HepG2 (cell line): Measurements from ENCODE around the gene HSP90AB1. TPM values are rescaled to one million over a fixed set of nuclear protein-coding genes. Genes with fewer than 3 reads are reported as not detected.
A peak's percentile ranks its signal among the peaks of the same experiment; 100 is the strongest.

Source experiments
- ATAC-seq: fragments of 200-7000 bp; cut with Tn5 transposase; 3 replicates; pipeline ENCODE4 v1.9.1; 2020; ENCODE audit warnings: mild to moderate bottlenecking, moderate library complexity
- BruUV-seq: library from RNA; stranded (reverse); fragments of 400-500 nt; replicated peaks from 2 replicates; lab custom pipeline; 2021; lab: Mats Ljungman, UMichigan
- CTCF ChIA-PET: fragments of 300-600 bp; formaldehyde crosslinking; extraction: SDS; loops from one replicate; lab custom pipeline; 2021; ENCODE audit warnings: low total read pairs, inconsistent platforms, low intra/inter-chr PET ratio; lab: Yijun Ruan, JAX
- POLR2A ChIA-PET: fragments of 350-600 bp; sonication (Branson Sonifier 250); formaldehyde crosslinking; loops from one replicate; lab custom pipeline; 2020; ENCODE audit warnings: antibody characterized with exemption, inconsistent platforms; lab: Yijun Ruan, JAX
- DNase-seq: peaks from one replicate; pipeline ENCODE4 v3.0.0-alpha.2; 2015; ENCODE audit warnings: low spot score
- FAIRE-seq: peaks from 3 replicates; lab custom pipeline; 2011; peaks lifted over from hg19 to GRCh38; lab: Jason Lieb, UNC
- H2AFZ ChIP-seq: one replicate; pipeline ENCODE4 v1.6.1; 2011; ENCODE audit warnings: low read length, inconsistent platforms
- H3K27ac ChIP-seq: fragments of 300-600 bp; 3 replicates; pipeline ENCODE4 v1.8.0; 2011; ENCODE audit warnings: mixed run types, mild to moderate bottlenecking, mixed read lengths, low read length, inconsistent platforms; ENCODE audit not compliant: insufficient read depth; ENCODE audit errors: extremely low read length
- H3K27me3 ChIP-seq, 2 experiments: fragments of 200-600 bp in 1 of 2; 2 replicates in 1 of 2; 3 replicates in 1 of 2; pipeline versions ENCODE4 v1.6.0 to v1.8.0; 2011; ENCODE audit warnings: low read length in 2 of 2, mild to moderate bottlenecking in 2 of 2, moderate library complexity in 2 of 2, inconsistent platforms in 1 of 2; ENCODE audit not compliant: insufficient read depth in 2 of 2, control insufficient read depth in 1 of 2
- H3K36me3 ChIP-seq, 2 experiments: fragments of 200-600 bp in 1 of 2; replicated peaks in 1 of 2; 2 replicates in 1 of 2; 3 replicates in 1 of 2; pipeline versions ENCODE4 v1.5.1 to v1.8.0; 2011; ENCODE audit warnings: low read length in 2 of 2, inconsistent platforms in 1 of 2; ENCODE audit not compliant: insufficient read depth in 2 of 2, control insufficient read depth in 1 of 2
- H3K4me1 ChIP-seq: 2 replicates; pipeline ENCODE4 v1.5.1; 2012; ENCODE audit warnings: low read length, inconsistent platforms; ENCODE audit not compliant: insufficient read depth
- H3K4me2 ChIP-seq: 2 replicates; pipeline ENCODE4 v1.6.0; 2011; ENCODE audit warnings: low read depth, low read length, inconsistent platforms
- H3K4me3 ChIP-seq, 3 experiments: fragments of 200-600 bp in 1 of 3; sonication (generic), shearing (Covaris generic) in 1 of 3; replicated peaks in 1 of 3; 2 replicates each; pipeline ENCODE4 v1.5.1; 2011 to 2016; ENCODE audit warnings: low read length in 3 of 3, inconsistent platforms in 2 of 3, low read depth in 2 of 3, mild to moderate bottlenecking in 2 of 3, control low read depth in 1 of 3, mixed read lengths in 1 of 3; ENCODE audit not compliant: insufficient read depth in 1 of 3
- H3K79me2 ChIP-seq: one replicate; pipeline ENCODE4 v1.6.1; 2011; ENCODE audit warnings: low read length, inconsistent platforms; ENCODE audit not compliant: insufficient read depth
- H3K9ac ChIP-seq: 2 replicates; pipeline ENCODE4 v1.6.0; 2011; ENCODE audit warnings: mild to moderate bottlenecking, low read depth, low read length, inconsistent platforms; ENCODE audit not compliant: insufficient read depth
- H3K9me3 ChIP-seq: 2 replicates; pipeline ENCODE4 v1.5.1; 2012; ENCODE audit warnings: mild to moderate bottlenecking, low read length
- H4K20me1 ChIP-seq: 2 replicates; pipeline ENCODE4 v1.6.0; 2011; ENCODE audit warnings: inconsistent platforms, mild to moderate bottlenecking, low read length, moderate library complexity; ENCODE audit not compliant: insufficient read depth
- ATAD3A ChIP-seq: sonication (generic); formaldehyde crosslinking; IDR thresholded peaks from 2 replicates; pipeline ENCODE4 v1.4.0; 2020; ENCODE audit warnings: missing genetic modification reagents
- BCL6 ChIP-seq: IDR thresholded peaks from 2 replicates; pipeline ENCODE4 v1.6.1; 2016; ENCODE audit warnings: missing genetic modification reagents, missing compliant biosample characterization
- CCDC6 ChIP-seq: sonication (generic); formaldehyde crosslinking; IDR thresholded peaks from 2 replicates; pipeline ENCODE4 v1.8.1; 2022; ENCODE audit warnings: mild to moderate bottlenecking, missing genetic modification reagents, moderate library complexity
- SMYD3 ChIP-seq: sonication (generic); formaldehyde crosslinking; IDR thresholded peaks from 2 replicates; pipeline ENCODE4 v1.8.1; 2023; ENCODE audit warnings: mild to moderate bottlenecking, missing genetic modification reagents
- ZNF143 ChIP-seq: sonication (generic); formaldehyde crosslinking; IDR thresholded peaks from 2 replicates; pipeline ENCODE4 v1.4.0; 2020; ENCODE audit warnings: missing genetic modification reagents
- ZNF263 ChIP-seq: sonication (generic); formaldehyde crosslinking; IDR thresholded peaks from 2 replicates; pipeline ENCODE4 v1.4.0; 2020; ENCODE audit warnings: missing genetic modification reagents
- ZNF788 ChIP-seq: sonication (generic); formaldehyde crosslinking; IDR thresholded peaks from 2 replicates; pipeline ENCODE4 v1.5.0; 2020; ENCODE audit warnings: mild to moderate bottlenecking, missing genetic modification reagents, borderline replicate concordance
- ZNF839 ChIP-seq: sonication (generic); formaldehyde crosslinking; IDR thresholded peaks from 2 replicates; pipeline ENCODE4 v1.4.0; 2020; ENCODE audit warnings: missing genetic modification reagents, mild to moderate bottlenecking, borderline replicate concordance
- WGBS: methylation state at CpG from one replicate; pipeline ENCODE4 v1.1.6; 2017; ENCODE audit warnings: low lambda C conversion rate; 5-methylcytosine and 5-hydroxymethylcytosine counted together
- in situ Hi-C: cut with HindIII; loops from 2 replicates; pipeline ENCODE4 v1.10.0; 2017; ENCODE audit warnings: low pct_unique_long_range_greater_than_20kb; ENCODE audit not compliant: extremely low pct_ligation_motif_present
- intact Hi-C: fragments of 100-400 bp; cut with micrococcal nuclease; formaldehyde crosslinking; loops from one replicate; pipeline ENCODE4 v1.10.0; 2022; ENCODE audit not compliant: unreplicated experiment
- polyA plus RNA-seq, 8 experiments: library from polyadenylated mRNA; depleted of rRNA in 3 of 8; stranded (reverse) in 7 of 8; unstranded in 1 of 8; fragments of >200 nt; fragmentation: Illumina TruSeq in 4 of 8; extraction: Trizol in 4 of 8; gene quantifications; 2 replicates each; pipeline versions ENCODE4 v1.2.1 to v1.2.3, GENCODE V29; 2011 to 2016; ENCODE audit warnings: low read depth in 4 of 8, missing spikeins in 1 of 8, mixed read lengths in 1 of 8; ENCODE audit not compliant: insufficient read depth in 1 of 8
- total RNA-seq, 5 experiments: library from RNA; depleted of rRNA; stranded (reverse); fragments of >200 nt; fragmentation: Illumina TruSeq; extraction: Trizol; gene quantifications; 2 replicates each; pipeline ENCODE4 v1.2.3, GENCODE V29; 2016; ENCODE audit warnings: low read depth in 1 of 5
- TF ChIP-seq, protein P1 (sequence below): conservative IDR thresholded peaks from 2 replicates; pipeline ENCODE4 v1.6.1; 2018; ENCODE audit warnings: missing genetic modification reagents
- TF ChIP-seq, protein P2 (sequence below): sonication (generic); formaldehyde crosslinking; IDR thresholded peaks from 2 replicates; pipeline ENCODE4 v1.5.0; 2020; ENCODE audit warnings: mild to moderate bottlenecking, missing genetic modification reagents
- TF ChIP-seq, protein P3 (sequence below): sonication (generic); formaldehyde crosslinking; IDR thresholded peaks from 2 replicates; pipeline ENCODE4 v1.5.1; 2020; ENCODE audit warnings: mild to moderate bottlenecking, missing genetic modification reagents, borderline replicate concordance
- TF ChIP-seq, protein P4 (sequence below): sonication (generic); formaldehyde crosslinking; conservative IDR thresholded peaks from 2 replicates; pipeline ENCODE4 v1.4.0; 2020; ENCODE audit warnings: missing genetic modification reagents
- TF ChIP-seq, protein P5 (sequence below): sonication (generic); formaldehyde crosslinking; IDR thresholded peaks from 2 replicates; pipeline ENCODE4 v1.4.0; 2020; ENCODE audit warnings: missing genetic modification reagents; ENCODE audit errors: not compliant biosample characterization
- TF ChIP-seq, protein P6 (sequence below): sonication (generic); formaldehyde crosslinking; IDR thresholded peaks from 2 replicates; pipeline ENCODE4 v1.9.0; 2022; ENCODE audit warnings: low read depth, missing genetic modification reagents

The HSP90AB1 gene
- total and polyA plus RNA-seq, 2 of the 13 experiments (the other 11 are each of a cell fraction or from before 2014, with no cell fraction given), result 1,325 to 1,472 TPM

DNA sequence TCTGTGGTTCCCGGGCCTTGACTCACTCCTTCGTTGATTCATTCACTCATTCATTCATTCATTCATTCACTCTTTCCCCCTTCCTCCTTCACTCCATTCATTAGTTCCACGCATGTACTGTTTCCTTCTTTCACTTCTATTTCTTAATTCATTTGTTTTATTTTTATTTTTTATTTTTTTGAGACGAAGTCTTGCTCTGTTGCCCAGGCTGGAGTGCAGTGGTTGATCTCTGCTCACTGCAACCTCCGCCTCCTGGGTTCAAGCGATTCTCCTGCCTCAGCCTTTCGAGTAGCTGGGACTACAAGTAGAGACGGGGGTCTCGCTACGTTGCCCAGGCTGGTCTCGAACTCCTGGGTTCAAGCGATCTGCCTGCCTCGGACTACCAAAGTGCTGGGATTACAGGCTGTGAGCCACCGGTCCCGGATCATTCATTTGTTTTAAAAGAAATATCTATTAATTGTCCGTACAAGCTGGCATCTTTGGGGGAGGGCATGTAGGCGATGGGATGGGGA, 18.9 kb downstream of the HSP90AB1 start:
- peaks cover 0 to 13% of the 10 kb centered on the region in 2 experiments; a peak in 3 of 5 replicates for H3K36me3 ChIP-seq
- peaks cover 18% of the 10 kb centered on the region for H3K79me2 ChIP-seq
- peak overlapping the region in 1 of 3 experiments; percentile 95; a peak in 1 of 6 replicates for H3K4me3 ChIP-seq
- H3K27ac ChIP-seq, result no peak overlapping the region
- no peaks in the 10 kb centered on the region for H4K20me1 ChIP-seq
- no peak for FAIRE-seq
- H3K27me3 ChIP-seq, result peaks cover 5 to 21% of the 10 kb centered on the region in 2 experiments; a peak in 4 of 5 replicates
- DNase-seq, result no peak
- BruUV-seq, result no TSS peak
- H3K4me2 ChIP-seq, result peak overlapping the region; percentile 56
- CTCF ChIA-PET, result interaction anchor here (1.4 kb wide), 1 partner anchor 71 kb away, joined by 3 read pairs; no protein-coding TSS in a partner anchor
- no peak overlapping the region for H3K9ac ChIP-seq
- no peak overlapping the region for H2AFZ ChIP-seq
- POLR2A ChIA-PET, result no interaction called here
- intact Hi-C loops, result no loop called here
- peaks cover 41% of the 10 kb centered on the region for H3K4me1 ChIP-seq
- WGBS, result 69% methylated on average over 17 of the region's 17 CpGs
- in situ Hi-C loops, result loop anchor here (5.0 kb wide), 1 partner anchor 47 kb away; the partner anchor contains the start of gene AARS2
- ATAC-seq, result no peak
- no peaks in the 10 kb centered on the region for H3K9me3 ChIP-seq
- TF ChIP-seq, protein P1, sequence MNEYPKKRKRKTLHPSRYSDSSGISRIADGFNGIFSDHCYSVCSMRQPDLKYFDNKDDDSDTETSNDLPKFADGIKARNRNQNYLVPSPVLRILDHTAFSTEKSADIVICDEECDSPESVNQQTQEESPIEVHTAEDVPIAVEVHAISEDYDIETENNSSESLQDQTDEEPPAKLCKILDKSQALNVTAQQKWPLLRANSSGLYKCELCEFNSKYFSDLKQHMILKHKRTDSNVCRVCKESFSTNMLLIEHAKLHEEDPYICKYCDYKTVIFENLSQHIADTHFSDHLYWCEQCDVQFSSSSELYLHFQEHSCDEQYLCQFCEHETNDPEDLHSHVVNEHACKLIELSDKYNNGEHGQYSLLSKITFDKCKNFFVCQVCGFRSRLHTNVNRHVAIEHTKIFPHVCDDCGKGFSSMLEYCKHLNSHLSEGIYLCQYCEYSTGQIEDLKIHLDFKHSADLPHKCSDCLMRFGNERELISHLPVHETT (CRISPR knock-in tag), result no peak
- TF ChIP-seq ATAD3A (CRISPR knock-in tag) (no peak), CCDC6 (0 out of 2 replicates have a peak, but pooled peaks have one; percentile 34), ZNF143 (CRISPR knock-in tag) (no peak), ZNF263 (CRISPR knock-in tag) (no peak), ZNF788 (CRISPR knock-in tag) (no peak), SMYD3 (CRISPR knock-in tag) (no peak), BCL6 (CRISPR knock-in tag) (no peak), ZNF839 (CRISPR knock-in tag) (no peak)
- TF ChIP-seq, protein P2, sequence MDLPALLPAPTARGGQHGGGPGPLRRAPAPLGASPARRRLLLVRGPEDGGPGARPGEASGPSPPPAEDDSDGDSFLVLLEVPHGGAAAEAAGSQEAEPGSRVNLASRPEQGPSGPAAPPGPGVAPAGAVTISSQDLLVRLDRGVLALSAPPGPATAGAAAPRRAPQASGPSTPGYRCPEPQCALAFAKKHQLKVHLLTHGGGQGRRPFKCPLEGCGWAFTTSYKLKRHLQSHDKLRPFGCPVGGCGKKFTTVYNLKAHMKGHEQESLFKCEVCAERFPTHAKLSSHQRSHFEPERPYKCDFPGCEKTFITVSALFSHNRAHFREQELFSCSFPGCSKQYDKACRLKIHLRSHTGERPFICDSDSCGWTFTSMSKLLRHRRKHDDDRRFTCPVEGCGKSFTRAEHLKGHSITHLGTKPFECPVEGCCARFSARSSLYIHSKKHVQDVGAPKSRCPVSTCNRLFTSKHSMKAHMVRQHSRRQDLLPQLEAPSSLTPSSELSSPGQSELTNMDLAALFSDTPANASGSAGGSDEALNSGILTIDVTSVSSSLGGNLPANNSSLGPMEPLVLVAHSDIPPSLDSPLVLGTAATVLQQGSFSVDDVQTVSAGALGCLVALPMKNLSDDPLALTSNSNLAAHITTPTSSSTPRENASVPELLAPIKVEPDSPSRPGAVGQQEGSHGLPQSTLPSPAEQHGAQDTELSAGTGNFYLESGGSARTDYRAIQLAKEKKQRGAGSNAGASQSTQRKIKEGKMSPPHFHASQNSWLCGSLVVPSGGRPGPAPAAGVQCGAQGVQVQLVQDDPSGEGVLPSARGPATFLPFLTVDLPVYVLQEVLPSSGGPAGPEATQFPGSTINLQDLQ (CRISPR knock-in tag), result no peak
- TF ChIP-seq, protein P3, sequence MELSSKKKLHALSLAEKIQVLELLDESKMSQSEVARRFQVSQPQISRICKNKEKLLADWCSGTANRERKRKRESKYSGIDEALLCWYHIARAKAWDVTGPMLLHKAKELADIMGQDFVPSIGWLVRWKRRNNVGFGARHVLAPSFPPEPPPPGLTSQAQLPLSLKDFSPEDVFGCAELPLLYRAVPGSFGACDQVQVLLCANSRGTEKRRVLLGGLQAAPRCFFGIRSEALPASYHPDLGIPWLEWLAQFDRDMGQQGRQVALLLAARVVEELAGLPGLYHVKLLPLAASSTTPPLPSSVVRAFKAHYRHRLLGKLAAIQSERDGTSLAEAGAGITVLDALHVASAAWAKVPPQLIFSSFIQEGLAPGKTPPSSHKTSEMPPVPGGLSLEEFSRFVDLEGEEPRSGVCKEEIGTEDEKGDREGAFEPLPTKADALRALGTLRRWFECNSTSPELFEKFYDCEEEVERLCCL (CRISPR knock-in tag), result peak; percentile 68; the same call in 1 of the 2 replicates
- TF ChIP-seq, protein P4, sequence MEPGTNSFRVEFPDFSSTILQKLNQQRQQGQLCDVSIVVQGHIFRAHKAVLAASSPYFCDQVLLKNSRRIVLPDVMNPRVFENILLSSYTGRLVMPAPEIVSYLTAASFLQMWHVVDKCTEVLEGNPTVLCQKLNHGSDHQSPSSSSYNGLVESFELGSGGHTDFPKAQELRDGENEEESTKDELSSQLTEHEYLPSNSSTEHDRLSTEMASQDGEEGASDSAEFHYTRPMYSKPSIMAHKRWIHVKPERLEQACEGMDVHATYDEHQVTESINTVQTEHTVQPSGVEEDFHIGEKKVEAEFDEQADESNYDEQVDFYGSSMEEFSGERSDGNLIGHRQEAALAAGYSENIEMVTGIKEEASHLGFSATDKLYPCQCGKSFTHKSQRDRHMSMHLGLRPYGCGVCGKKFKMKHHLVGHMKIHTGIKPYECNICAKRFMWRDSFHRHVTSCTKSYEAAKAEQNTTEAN (CRISPR knock-in tag), result no peak
- TF ChIP-seq, protein P5, sequence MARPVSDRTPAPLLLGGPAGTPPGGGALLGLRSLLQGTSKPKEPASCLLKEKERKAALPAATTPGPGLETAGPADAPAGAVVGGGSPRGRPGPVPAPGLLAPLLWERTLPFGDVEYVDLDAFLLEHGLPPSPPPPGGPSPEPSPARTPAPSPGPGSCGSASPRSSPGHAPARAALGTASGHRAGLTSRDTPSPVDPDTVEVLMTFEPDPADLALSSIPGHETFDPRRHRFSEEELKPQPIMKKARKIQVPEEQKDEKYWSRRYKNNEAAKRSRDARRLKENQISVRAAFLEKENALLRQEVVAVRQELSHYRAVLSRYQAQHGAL, result no peak
- TF ChIP-seq, protein P6, sequence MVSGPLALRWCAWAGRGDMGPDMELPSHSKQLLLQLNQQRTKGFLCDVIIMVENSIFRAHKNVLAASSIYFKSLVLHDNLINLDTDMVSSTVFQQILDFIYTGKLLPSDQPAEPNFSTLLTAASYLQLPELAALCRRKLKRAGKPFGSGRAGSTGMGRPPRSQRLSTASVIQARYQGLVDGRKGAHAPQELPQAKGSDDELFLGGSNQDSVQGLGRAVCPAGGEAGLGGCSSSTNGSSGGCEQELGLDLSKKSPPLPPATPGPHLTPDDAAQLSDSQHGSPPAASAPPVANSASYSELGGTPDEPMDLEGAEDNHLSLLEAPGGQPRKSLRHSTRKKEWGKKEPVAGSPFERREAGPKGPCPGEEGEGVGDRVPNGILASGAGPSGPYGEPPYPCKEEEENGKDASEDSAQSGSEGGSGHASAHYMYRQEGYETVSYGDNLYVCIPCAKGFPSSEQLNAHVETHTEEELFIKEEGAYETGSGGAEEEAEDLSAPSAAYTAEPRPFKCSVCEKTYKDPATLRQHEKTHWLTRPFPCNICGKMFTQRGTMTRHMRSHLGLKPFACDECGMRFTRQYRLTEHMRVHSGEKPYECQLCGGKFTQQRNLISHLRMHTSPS, result no peak
